ENCODE results near the gene VSTM5. TPM values are rescaled to one million over a fixed set of nuclear protein-coding genes. Genes with fewer than 3 reads are reported as not detected.

VSTM5 gene
- polyA plus RNA-seq, 3 donors = not detected

GRCh38 chr11:93841446-93841845, 9.0 kb downstream of the VSTM5 start:
- no peak overlapping the region for H3K27ac ChIP-seq (ENCODE audit: low read depth in 1 of 2, low read length in 2 of 2)
- DNase-seq = no peak
- no peak overlapping the region for H2AFZ ChIP-seq (ENCODE audit: insufficient read depth, low read depth, low read length, poor library complexity, severe bottlenecking)
- Mint-ChIP-seq H3K4me1 (no peaks in the 10 kb centered on the region), H3K4me3 (no peak overlapping the region), H3K36me3 (no peaks in the 10 kb centered on the region), H3K27ac (no peak overlapping the region), H3K27me3 (ENCODE audit: low read depth in 3 of 3) (peaks cover 0 to 4% (median 2%) of the 10 kb centered on the region in 3 donors), H3K9me3 (peaks cover 0 to 2% (median 0%) of the 10 kb centered on the region in 7 donors)
- no peaks in the 10 kb centered on the region for H3K4me1 ChIP-seq (ENCODE audit: control insufficient read depth in 1 of 2, insufficient read depth in 2 of 2, low read length in 2 of 2)
- intact Hi-C loops (cut with micrococcal nuclease) = no loop called here
- H3K36me3 ChIP-seq (replicated peaks in 1 of 2; ENCODE audit: control insufficient read depth in 1 of 2, insufficient read depth in 2 of 2, low read length in 2 of 2) = no peaks in the 10 kb centered on the region
- no peaks in the 10 kb centered on the region for H3K27me3 ChIP-seq (ENCODE audit: control insufficient read depth in 2 of 2, insufficient read depth in 2 of 2, low read length in 2 of 2)
- H3K9me3 ChIP-seq (replicated peaks in 1 of 2; ENCODE audit: control insufficient read depth in 1 of 2, insufficient read depth in 1 of 2, low read length in 2 of 2) = no peaks in the 10 kb centered on the region
- no peak overlapping the region for H3K9ac ChIP-seq (ENCODE audit: insufficient read depth, low read length, poor library complexity, severe bottlenecking)
- H3K4me3 ChIP-seq (replicated peaks in 1 of 3; ENCODE audit: low read depth in 2 of 3, low read length in 3 of 3) = no peak overlapping the region
- H3K4me2 ChIP-seq (replicated peaks; ENCODE audit: extremely low read depth, low read length, poor library complexity, severe bottlenecking) = no peak overlapping the region
- WGBS (ENCODE audit: insufficient coverage) = 100% methylated on average over 1 of the region's 2 CpGs
- H3K79me2 ChIP-seq (ENCODE audit: insufficient read depth, low read length) = no peaks in the 10 kb centered on the region
- no peak for TF ChIP-seq CTCF (IDR thresholded peaks at IDR 0.05)
- no peaks in the 10 kb centered on the region for H4K20me1 ChIP-seq (ENCODE audit: insufficient read depth, low read length)

- no peaks in the 10 kb centered on the region for H3K79me2 ChIP-seq (ENCODE audit: insufficient read depth, low read length)
- Mint-ChIP-seq H3K9me3 (peaks cover 0 to 2% (median 0%) of the 10 kb centered on the region in 7 donors), H3K36me3 (no peaks in the 10 kb centered on the region), H3K4me3 (no peak overlapping the region), H3K4me1 (no peaks in the 10 kb centered on the region), H3K27me3 (ENCODE audit: low read depth in 3 of 3) (peaks cover 0 to 2% (median 2%) of the 10 kb centered on the region in 3 donors), H3K27ac (no peak overlapping the region)
- no peaks in the 10 kb centered on the region for H3K9me3 ChIP-seq (replicated peaks in 1 of 2; ENCODE audit: control insufficient read depth in 1 of 2, insufficient read depth in 1 of 2, low read length in 2 of 2)
- no peak overlapping the region for H3K4me3 ChIP-seq (replicated peaks in 1 of 3; ENCODE audit: low read depth in 2 of 3, low read length in 3 of 3)
- no peaks in the 10 kb centered on the region for H3K27me3 ChIP-seq (ENCODE audit: control insufficient read depth in 2 of 2, insufficient read depth in 2 of 2, low read length in 2 of 2)
- no peak for TF ChIP-seq CTCF (IDR thresholded peaks at IDR 0.05)
- no peak overlapping the region for H3K4me2 ChIP-seq (replicated peaks; ENCODE audit: extremely low read depth, low read length, poor library complexity, severe bottlenecking)
- 55% methylated on average over 2 of the region's 3 CpGs for WGBS (ENCODE audit: insufficient coverage)
- no peaks in the 10 kb centered on the region for H4K20me1 ChIP-seq (ENCODE audit: insufficient read depth, low read length)
- H3K9ac ChIP-seq (ENCODE audit: insufficient read depth, low read length, poor library complexity, severe bottlenecking) = no peak overlapping the region
- intact Hi-C loops (cut with micrococcal nuclease) = no loop called here
- DNase-seq = no peak
- H3K27ac ChIP-seq (ENCODE audit: low read depth in 1 of 2, low read length in 2 of 2) = no peak overlapping the region
- H2AFZ ChIP-seq (ENCODE audit: insufficient read depth, low read depth, low read length, poor library complexity, severe bottlenecking) = no peak overlapping the region
- H3K36me3 ChIP-seq (replicated peaks in 1 of 2; ENCODE audit: control insufficient read depth in 1 of 2, insufficient read depth in 2 of 2, low read length in 2 of 2) = no peaks in the 10 kb centered on the region
- no peaks in the 10 kb centered on the region for H3K4me1 ChIP-seq (ENCODE audit: control insufficient read depth in 1 of 2, insufficient read depth in 2 of 2, low read length in 2 of 2)
Measured at GRCh38 chr11:93840981-93841380, 9.4 kb downstream of the VSTM5 start.
